ENCODE measurements around the gene ARL5B. TPM values are rescaled to one million over a fixed set of nuclear protein-coding genes. Genes with fewer than 3 reads are reported as not detected.

ARL5B gene
- total RNA-seq, 1 donor from 2014 or later = 16.1 TPM

GRCh38 chr10:18658271-18659124, 733 bp upstream of the ARL5B start:
- DNase-seq (ENCODE audit: low read depth in 2 of 2) = peak in 1 of 2 donors; percentile 57

DNA sequence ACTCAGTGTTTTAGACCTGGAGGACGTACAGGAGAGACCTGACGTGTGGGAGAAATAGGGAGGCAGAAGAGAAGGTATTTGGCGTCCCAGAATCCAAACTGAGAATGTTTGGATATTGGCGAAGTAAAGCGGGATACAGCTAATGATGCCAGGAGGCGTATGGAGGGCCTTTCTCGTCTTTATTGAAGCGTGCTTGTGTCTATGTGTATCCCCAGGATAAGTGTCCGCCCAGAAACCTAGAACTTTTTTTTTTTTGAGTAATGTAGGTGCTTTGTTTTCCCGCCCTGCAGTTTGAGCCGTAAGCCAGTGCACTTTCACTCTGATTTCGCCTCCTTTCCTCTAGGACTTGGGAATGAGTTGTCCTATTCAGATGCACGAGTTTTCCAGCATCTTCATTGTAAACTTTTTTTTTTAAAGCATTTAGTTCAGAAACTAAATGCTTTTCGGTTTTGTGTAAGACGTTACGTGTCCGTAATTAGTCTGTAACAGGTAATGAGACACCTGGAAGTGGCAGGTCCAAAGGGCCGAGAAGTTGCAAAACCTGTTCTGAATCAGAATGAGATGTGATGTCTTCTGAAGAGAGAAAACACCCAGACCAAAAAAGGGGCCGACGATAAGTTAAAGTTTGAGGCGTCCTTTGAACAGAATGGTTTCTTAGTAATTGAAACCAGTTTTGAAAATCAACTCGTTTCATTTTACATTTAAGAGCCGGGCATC, 746 bp downstream of the ARL5B start:
- DNase-seq (ENCODE audit: low read depth in 2 of 2) = peak; percentile 40 to 50

- no peak for DNase-seq (ENCODE audit: low read depth in 2 of 2)
These were observed 1.7 kb downstream of the ARL5B start for GRCh38 chr10:18660816-18661431.

DNA sequence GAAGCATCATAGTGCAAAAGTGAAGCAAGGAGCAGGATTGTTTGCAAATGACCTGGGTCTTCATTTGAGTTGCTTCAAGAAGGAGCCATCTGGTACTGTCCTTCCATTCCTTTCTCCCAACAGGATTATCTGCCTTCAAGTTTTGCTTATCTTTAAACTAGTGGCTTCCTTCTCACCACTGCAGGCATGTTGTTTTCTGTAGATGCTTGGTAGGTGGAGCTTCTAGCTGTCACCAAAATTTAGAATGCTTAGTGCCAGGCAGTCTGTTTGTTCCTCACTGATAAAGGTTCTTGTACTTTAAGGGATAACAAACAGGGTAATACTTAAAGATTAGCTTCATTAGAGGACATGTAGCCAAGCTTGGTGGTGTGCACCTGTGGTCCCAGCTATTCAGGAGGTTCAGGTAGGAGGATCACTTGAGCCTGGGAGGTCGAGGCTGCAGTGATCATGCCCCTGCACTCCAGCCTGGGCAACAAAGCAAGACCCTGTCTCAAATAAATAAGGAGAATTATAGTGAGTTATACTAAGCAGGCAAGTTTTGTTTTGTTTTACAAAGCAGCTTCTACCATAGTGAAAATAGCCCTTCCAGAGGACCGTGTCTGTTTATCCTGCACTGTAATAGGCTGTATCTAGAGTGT, 5.7 kb downstream of the ARL5B start:
- DNase-seq (ENCODE audit: low read depth in 2 of 2) = no peak

DNA sequence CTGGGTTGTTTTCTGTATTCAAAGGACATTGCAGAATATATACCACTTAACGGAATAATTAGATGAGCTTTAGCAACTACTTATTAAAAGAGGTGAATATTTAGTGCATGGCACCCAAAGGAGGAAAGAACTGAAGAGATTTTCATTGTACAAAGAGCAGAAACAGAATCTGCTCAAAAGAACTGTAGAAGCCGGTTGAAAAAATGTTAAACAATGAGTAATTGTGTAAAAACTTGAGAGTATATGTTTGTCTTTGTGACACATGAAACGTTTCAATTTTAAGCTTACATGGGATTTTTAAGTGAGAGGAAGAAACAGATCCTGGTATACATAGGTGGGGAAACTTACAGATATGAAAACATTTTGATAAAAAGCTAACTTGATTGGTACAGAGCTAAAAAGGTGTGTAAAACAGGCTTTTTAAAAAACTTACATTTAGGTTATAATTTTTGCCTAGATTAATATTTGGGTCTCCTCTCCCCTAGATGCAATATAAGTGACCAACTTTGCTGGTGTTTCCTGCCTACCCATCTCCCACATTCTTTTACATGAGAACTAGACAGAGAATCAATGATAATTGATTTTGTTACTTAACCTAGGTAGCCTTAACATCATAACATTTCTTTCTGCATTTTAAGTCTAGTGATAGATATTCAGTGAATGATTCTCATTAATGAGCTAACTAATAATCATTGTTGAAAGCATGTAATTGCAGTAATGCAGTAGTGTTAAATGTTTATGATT, 6.8 kb downstream of the ARL5B start:
- no peak for DNase-seq (ENCODE audit: low read depth in 2 of 2)

- peak in 1 of 2 donors; percentile 57 for DNase-seq (ENCODE audit: low read depth in 2 of 2)
These were observed 7.6 kb downstream of the ARL5B start for GRCh38 chr10:18666810-18667209.

DNA sequence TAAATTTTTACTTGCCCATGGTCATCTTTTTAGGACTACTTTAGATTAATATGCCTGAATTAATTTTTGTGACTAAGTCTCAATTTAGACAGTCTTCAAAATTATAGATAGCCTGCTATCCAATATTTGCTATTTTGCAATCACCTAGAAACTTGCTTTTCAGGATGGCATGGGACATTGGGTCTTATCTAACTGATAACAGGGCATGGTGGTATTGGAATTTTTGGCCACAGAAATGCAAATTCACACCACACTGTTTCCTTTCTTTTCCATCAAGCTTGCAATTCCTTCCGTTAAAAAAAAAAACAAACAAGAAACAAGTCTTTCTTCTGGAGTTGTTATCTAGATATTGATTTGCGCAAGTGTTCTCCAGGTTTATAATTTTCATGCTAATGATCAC, 8.8 kb downstream of the ARL5B start:
- DNase-seq (ENCODE audit: low read depth in 2 of 2) = no peak

DNA sequence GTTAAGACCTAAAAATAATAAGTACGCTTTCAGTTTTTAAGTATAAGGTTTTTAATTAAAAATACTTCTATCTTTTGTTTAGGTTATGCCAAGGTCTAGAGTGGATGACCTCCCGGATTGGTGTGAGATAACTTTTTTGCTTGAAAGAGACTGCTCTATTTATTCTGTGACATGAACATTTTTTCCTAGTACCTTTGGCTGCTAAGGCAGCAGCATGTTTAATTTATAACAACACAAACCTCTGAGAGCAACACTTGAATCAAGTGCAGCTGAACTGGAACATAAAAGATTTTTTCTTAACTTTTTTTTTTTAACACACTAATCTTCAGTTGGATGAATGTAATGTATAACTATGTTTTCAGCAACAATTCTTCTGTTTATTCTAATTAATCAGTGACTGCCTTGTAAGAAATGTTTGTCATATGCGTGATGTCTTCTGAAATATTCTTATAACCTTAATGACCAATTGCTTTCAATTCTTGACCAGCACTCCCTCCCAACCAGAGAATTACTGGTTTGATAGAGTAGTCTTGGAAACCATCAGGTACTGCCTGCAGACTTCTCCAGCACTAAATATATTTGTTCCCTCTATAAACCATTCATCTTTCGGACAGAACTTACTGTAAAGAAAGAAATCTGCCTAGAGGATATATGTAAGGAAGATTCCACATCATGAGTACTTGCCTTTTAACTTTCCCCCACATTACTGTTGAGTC, 16.0 kb downstream of the ARL5B start:
- no peak for DNase-seq (ENCODE audit: low read depth in 2 of 2)

- DNase-seq (ENCODE audit: low read depth in 2 of 2) = no peak
These were observed 21.5 kb downstream of the ARL5B start for GRCh38 chr10:18680754-18681153.

- peak; percentile 18 to 28 for DNase-seq (ENCODE audit: low read depth in 2 of 2)
These were observed 22.1 kb downstream of the ARL5B start for GRCh38 chr10:18681366-18681765.

DNA sequence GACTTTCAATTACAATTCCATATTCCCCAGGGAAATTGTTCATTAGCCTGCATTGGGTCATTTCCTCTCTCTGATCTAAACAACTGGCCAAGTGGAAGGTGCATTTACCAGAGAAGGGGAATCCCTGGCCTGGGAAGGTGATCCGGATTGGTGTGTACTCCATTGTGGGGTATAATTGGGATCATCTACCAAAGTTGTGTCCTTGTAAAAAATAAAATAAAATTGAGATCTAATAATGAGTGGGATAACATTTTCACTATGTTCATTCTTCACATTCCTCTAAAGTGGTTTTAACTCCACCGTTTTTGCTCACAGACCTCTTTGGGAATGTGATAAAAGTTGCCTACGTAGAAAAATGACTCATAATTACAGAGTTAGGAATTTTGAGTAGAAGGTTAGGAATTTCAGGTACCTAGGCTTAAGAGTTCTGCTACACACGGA, 22.8 kb downstream of the ARL5B start:
- peak in 1 of 2 donors; percentile 16 for DNase-seq (ENCODE audit: low read depth in 2 of 2)

DNA sequence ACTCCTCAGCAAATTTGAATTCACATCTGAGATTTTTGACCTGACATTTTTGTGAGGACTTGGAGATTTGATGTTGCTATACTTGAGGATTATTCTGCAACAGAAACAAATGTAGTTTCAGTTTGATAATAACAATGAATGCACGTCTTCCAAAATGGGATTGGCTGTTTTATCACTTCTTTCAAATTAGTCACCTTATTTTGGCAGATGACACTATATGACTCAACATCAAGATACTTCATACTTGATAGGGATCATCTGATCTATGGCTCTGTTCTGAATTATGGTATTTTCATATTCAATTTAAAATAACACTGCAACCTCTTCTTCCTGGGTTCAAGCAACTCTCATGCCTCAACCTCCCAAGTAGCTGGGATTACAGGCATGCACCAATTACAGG, 24.2 kb downstream of the ARL5B start:
- peak in 1 of 2 donors; percentile 20 for DNase-seq (ENCODE audit: low read depth in 2 of 2)

GRCh38 chr10:18684416-18684815, 25.2 kb downstream of the ARL5B start:
- DNase-seq (ENCODE audit: low read depth in 2 of 2) = no peak

- no peak for DNase-seq (ENCODE audit: low read depth in 2 of 2)
These were observed 25.7 kb downstream of the ARL5B start for GRCh38 chr10:18684953-18685352.

DNA sequence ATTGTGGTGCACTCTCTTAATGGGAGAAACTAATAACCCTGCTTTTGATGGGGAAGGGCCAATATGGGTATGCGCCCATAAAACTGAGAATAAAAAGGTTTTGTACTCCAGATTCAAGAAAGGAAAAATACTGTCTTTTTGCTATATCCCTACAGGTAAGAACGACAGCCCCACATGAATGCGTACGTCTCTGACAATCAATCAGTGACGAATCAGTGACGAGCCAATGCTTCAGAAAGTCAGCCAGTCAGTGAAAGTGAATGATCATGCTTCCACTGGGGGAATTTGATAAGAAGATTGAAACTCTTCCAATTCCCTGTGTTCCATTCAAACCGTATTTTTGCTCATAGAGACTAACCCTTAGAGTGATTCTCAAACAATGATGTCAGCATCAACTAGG, 26.3 kb downstream of the ARL5B start:
- DNase-seq (ENCODE audit: low read depth in 2 of 2) = no peak

DNA sequence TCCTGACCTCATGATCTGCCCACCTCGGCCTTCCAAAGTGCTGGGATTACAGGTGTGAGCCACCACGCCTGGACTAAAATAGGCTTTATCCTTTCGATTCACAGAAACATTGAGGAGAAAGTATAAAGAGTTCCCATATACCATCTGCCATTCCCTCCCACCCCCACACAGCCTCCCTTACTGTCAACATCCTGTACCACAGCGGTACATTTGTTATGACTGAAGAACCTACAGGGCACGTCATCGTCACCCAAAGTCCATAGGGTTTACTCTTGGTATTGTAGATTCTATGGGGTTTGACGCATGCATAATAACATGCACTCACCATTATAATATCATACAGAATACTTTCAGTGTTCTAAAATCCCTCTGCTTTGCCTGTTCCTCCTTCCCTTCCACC, 28.0 kb downstream of the ARL5B start:
- no peak for DNase-seq (ENCODE audit: low read depth in 2 of 2)

DNA sequence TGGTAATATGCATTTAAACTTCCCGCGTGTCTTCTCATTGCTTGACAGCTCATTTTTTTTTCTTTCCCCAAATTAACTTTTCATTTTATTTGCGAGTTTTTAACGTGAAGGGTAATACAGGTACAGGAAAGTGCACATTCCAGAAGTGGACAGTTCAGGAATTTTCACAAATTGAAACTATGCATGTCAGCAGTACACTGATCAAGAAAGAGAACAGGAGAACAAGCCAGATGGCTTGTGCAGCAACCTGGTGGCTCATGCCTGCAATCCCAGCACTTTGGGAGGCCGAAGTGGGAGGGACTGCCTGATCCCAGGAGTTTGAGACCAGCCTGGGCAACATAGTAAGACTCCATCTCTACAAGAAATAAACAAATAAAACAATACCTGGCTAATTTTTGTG, 28.5 kb downstream of the ARL5B start:
- no peak for DNase-seq (ENCODE audit: low read depth in 2 of 2)

DNA sequence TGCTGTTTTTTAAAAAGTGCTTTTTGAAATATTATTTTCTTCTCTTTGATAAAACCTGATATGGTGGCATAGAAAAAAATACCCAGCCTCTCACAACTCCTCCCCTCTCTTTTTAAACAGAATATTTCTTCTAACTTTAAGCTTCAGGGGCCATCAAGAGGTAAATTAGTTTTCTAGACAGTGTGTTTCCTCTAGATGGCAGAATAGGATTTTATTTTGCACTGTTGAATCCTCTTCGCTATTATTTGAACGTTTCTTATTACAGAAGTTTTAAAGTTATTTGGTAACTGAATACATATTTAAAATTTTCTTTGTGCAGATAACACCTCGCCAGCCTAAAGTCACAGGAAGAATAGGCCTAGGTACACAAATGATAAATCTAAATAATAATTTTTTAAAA, 30.3 kb downstream of the ARL5B start:
- DNase-seq (ENCODE audit: low read depth in 2 of 2) = peak; percentile 14 to 27

DNA sequence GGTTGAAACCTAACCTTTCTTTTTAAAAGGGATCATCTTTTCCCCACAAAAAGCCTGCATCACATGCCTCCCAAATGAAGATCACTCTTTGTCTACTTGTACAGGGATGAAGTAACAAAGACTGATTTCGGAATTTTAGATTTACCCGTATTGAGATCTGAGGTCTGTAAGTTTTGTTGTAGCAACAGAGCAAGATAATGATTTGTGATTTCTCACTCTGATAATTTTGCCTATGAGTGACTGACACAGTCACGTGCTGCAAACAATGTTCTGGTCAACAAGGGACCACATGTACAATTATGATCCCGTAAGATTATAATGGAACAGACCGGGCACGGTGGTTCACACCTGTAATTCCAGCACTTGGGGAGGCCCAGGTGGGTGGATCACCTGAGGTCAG, 31.3 kb downstream of the ARL5B start:
- no peak for DNase-seq (ENCODE audit: low read depth in 2 of 2)
